ES-I3 (cell line): ENCODE results near the gene SNX22.

Experiments
- H3K36me3 ChIP-seq: 2 replicates; pipeline ENCODE4 v1.6.1; 2013; ENCODE audit warnings: mild to moderate bottlenecking, low read length, control low read depth, moderate library complexity; ENCODE audit not compliant: insufficient read depth
- H3K4me1 ChIP-seq: 2 replicates; pipeline ENCODE4 v1.6.1; 2013; ENCODE audit warnings: mild to moderate bottlenecking, control low read depth, low read length; ENCODE audit not compliant: insufficient read depth
- H3K9ac ChIP-seq: 2 replicates; pipeline ENCODE4 v1.6.1; 2013; ENCODE audit warnings: low read depth, mild to moderate bottlenecking, low read length, moderate library complexity
- H3K9me3 ChIP-seq: 2 replicates; pipeline ENCODE4 v1.6.1; 2013; ENCODE audit warnings: mild to moderate bottlenecking, low read length, moderate library complexity; ENCODE audit not compliant: control insufficient read depth, insufficient read depth

SNX22 gene

GRCh38 chr15:64157599-64158125 lies 6.1 kb downstream of the SNX22 start:
- no peaks in the 10 kb centered on the region for H3K9me3 ChIP-seq
- no peaks in the 10 kb centered on the region; the same call in 1 of the 2 replicates for H3K4me1 ChIP-seq
- H3K9ac ChIP-seq = no peak overlapping the region
- H3K36me3 ChIP-seq = peaks cover 34% of the 10 kb centered on the region

DNA sequence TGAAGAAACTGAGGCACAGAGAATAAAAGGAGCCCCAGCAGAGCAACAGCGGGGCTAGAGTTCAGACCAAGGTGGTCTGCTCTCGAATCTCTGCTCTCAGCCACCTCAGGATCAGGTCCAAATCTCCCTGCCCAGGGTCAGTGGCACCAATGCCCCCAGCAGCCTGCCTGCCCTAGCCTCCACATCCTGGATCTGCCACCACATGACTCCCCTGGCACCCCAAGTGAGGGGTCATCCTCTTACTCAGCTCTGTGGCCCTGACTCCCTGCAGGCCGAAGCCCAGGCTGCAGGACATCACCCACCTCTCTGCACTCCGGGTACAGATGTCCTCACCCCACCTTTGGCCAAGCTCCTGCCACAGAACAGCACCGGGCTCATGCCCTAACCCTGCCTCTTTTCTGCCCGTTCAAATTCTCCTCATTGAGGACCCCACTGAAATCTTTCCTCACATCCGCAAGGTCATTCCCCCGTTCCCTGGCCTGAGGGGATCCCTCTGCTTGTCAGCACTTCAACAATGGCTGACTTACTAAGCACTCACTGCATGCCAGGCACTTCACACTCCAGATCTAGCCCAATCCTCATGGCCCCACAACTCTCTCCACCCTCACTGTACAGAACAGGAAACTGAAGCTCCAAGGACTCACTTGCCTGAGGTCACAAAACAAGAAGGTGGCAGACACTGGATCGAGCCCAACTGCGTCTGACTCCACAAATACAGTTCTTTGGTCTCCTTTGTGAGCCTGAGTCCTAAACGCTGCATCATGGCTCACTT lies 7.0 kb downstream of the SNX22 start:
- Histone ChIP-seq H3K9me3 (no peaks in the 10 kb centered on the region), H3K4me1 (peaks cover under 1% of the 10 kb centered on the region; the same call in 1 of the 2 replicates), H3K9ac (no peak overlapping the region), H3K36me3 (peaks cover 34% of the 10 kb centered on the region)

DNA sequence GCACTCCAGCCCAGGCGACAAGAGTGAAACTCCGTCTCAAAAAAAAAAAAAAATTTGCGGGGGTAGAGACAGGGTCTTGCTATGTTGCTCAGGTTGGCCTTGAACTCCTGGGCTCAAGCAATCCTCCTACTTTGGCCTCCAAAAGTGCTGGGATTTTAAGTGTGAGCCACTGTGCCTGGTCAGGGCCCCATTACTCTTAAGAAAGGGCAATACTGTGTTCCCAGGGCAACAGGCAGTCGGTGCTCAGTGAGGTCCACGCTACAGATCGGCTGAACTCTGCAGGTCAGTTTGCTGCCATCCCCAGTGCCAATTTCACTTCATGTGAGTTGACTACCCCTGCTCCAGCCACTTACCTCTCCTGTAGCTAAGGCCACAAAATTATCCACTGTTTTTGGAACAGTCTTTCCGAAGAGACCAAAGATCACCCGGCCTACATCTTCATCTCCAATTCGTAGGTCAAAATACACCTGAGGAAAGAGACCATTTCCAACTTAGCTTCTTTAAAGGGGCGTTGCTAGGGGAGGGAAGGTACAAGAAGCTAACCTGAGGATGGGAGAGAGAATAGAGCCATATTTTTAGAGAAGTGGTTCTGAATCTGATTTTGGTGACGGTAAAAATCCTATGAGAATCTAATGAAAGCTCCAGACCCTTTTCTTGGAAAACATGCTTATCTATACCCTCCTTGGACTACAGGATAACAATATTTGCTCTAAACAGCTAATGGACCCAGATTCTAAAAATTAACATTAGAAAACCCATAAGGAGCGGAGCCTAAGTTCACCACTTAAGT lies 10.4 kb downstream of the SNX22 start:
- H3K9ac ChIP-seq = peak overlapping the region; percentile 90
- no peaks in the 10 kb centered on the region for H3K9me3 ChIP-seq
- peaks cover 9% of the 10 kb centered on the region for H3K4me1 ChIP-seq
- peaks cover 27% of the 10 kb centered on the region for H3K36me3 ChIP-seq

DNA sequence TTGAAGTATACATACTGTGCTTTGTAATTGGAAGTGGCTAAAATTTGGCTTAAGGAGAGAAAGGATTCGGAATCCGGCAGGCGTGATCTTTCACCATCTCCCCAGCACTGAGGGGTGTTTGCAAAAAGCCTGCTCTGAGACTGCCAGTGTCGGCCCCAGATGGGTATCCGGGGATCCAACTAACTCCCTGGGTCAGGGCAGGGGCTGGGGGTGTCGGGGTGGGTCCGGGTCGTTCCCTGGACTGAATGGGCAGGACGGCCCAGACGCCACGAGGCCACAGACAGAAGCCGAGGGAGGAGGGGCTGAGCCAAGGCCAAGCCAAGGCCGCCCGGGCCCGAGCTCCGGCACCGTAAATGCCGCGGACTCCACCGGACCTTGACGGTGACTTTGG lies 10.9 kb downstream of the SNX22 start:
- peaks cover 24% of the 10 kb centered on the region for H3K36me3 ChIP-seq
- H3K9me3 ChIP-seq = no peaks in the 10 kb centered on the region
- H3K4me1 ChIP-seq = peaks cover 9% of the 10 kb centered on the region
- H3K9ac ChIP-seq = peak overlapping the region; percentile 90

DNA sequence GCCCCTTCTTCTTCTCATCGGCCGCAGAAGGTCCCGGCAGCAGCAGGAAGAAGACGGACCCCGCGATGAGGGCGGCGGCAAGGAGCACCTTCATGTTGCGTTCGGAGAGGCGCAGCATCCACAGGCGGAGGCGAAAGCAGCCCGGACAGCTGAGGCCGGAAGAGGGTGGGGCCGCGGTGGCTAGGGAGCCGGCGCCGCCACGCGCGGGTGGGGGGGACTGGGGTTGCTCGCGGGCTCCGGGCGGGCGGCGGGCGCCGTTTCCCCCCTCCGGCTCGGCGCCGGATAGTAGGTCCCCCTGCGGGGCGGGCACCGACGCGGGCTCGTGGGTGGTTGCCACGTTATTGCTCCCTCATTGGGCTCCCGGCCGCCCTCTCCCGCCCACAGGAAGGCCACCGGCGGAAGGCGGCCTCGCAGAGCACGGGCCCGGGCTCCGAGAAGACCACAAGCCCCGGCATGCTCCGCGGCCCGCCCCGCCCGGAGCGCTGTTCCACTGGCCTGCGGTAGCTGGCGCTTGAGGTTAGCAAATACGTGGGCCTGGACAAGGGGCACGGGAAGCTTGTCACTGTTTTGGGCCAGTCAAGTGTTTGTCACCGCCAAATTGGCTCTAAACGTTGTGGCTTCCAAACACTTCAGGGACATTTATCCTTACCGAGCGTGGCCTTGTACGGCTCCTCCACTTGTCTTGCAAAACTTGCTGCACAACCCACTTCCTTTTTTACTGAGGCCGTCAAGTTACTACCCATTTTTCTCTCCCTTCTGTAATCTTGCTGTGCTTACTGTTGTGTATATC lies 11.5 kb downstream of the SNX22 start, which contains the start of gene PPIB:
TSS of gene PPIB (minus strand) at position 154 of the 790 bp plus-strand sequence. CDS start at position 118, 36 bp downstream.
- Histone ChIP-seq H3K4me1 (peaks cover 9% of the 10 kb centered on the region), H3K36me3 (peaks cover 18% of the 10 kb centered on the region), H3K9ac (peak within 1 kb of the TSS; percentile 90), H3K9me3 (no peaks in the 10 kb centered on the region)

- H3K9me3 ChIP-seq = no peaks in the 10 kb centered on the region
- peak overlapping the region; percentile 48 for H3K9ac ChIP-seq
- peaks cover 14% of the 10 kb centered on the region for H3K36me3 ChIP-seq
- H3K4me1 ChIP-seq = peaks cover 9% of the 10 kb centered on the region
These were observed 12.3 kb downstream of the SNX22 start for GRCh38 chr15:64163659-64164362.

DNA sequence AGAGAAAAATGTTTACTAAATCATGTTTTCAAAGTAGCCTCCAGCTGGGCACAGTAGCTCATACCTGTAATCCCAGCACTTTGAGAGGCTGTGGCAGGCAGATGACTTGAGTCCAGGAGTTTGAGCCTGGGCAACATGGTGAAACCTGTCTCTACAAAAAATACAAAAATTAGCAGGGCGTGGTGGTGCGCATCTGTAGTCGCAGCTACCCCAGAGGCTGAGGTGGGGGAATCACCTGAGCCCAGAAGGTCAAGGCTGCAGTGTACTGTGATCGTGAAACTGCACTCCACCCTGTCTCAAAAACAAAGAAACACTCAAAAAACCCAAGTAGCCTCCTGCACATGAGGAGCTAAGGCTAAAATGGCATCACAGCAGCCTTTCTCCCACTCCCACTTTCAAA lies 12.9 kb downstream of the SNX22 start:
- Histone ChIP-seq H3K4me1 (peaks cover 9% of the 10 kb centered on the region), H3K9ac (no peak overlapping the region), H3K36me3 (peaks cover 12% of the 10 kb centered on the region), H3K9me3 (no peaks in the 10 kb centered on the region)

DNA sequence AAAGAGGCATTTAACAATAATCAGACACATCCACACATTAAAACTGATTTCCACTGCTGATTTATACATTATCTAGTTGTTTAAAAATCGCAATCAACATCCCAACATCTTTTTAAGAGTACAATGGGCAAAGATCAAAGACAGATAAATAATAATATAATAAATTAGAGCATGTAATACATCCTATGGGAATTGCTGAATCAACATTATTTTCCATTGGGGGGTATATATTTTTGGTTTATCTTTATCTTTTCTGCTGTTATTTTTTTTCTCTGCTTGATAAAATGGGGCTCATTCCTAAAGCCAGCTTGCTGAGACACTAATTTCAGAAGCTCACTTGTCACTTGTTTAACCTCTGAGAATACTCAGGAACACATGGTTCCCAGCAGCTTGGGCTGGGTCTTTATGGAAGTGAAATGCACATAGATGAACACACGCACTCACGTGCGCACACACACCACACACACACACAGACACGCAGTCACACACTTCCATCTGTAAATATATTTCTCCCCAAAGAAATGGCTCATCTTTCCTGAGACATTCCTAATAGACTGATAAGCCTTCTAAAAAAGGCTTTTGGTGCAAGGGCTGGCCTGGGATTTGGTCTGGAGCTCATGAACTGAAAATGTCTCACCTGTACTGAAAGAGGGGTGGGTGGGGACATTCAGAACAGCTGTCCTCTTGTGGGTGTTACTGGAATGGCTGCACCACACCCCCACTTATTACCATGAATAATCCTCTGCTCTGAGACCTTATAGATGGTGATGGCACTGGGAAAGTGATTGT lies 14.8 kb downstream of the SNX22 start:
- Histone ChIP-seq H3K36me3 (peaks cover 7% of the 10 kb centered on the region; the same call in 1 of the 2 replicates), H3K9me3 (no peaks in the 10 kb centered on the region), H3K9ac (no peak overlapping the region), H3K4me1 (peaks cover 9% of the 10 kb centered on the region)

DNA sequence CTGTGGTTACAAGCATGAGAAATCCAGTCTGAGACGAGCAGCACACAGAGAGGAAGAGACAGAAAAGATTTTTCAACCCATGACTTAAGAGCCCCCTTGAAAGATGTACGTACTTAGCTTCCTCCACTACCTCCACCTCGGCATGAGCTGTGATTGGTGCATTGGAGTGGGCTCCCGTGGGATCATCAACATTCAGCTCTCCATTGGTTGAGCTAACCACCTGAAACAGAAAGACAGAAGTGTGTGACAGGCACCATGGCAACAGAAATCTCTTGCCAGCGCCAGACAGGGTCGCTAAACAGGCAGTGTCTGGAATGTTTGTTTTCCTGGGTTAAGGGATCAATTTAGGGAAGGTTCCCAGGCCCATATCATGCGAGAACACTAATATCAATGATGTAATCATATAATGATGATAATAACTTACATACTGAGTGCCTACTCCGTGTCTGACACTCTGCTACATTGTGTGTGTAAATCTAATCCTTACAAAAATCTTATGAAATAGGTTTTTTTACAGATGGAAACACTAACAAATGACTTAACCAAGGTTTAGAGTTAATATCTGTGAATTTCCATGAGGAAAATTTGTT lies 28.8 kb downstream of the SNX22 start:
- H3K9me3 ChIP-seq = no peaks in the 10 kb centered on the region
- peaks cover 5% of the 10 kb centered on the region for H3K36me3 ChIP-seq
- H3K9ac ChIP-seq = no peak overlapping the region
- no peaks in the 10 kb centered on the region for H3K4me1 ChIP-seq

GRCh38 chr15:64182859-64183370 lies 31.4 kb downstream of the SNX22 start:
- no peaks in the 10 kb centered on the region; the same call in 1 of the 2 replicates for H3K36me3 ChIP-seq

DNA sequence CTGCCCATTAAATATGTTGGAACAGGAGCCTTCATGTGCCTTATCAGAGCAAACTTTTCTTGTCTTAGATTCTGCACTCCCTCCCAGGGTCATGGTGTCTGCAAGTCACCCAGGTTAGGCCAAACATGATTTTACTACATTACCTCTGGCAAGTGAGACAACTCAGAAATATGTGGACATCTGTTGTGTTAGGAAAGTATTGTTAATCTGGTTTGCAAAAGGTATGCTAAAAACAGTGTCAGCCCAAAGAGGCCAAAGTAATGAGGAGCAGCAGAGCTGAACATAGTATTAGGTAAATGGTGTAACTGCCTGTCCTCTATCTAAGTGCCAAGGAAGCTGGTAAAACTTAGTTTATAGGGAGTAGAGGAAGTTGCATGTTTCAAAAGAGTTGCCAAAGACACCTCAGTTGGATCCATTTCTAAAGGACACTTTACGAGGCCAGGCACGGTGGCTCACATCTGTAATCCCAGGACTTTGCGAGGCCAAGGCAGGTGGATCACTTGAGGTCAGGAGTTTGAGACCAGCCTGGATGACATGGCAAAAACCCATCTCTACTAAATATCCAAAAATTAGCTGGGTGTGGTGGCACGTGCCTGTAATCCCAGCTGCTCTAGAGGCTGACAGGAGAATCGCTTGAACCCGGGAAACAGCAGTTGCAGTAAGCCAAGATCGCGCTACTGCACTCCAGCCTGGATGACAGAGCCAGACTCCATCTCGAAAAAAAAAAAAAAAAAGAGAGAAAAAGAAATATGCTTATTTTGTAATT lies 33.8 kb downstream of the SNX22 start:
- no peaks in the 10 kb centered on the region for H3K4me1 ChIP-seq
- H3K9me3 ChIP-seq = no peaks in the 10 kb centered on the region
- peaks cover 4% of the 10 kb centered on the region; the same call in 1 of the 2 replicates for H3K36me3 ChIP-seq
- no peak overlapping the region for H3K9ac ChIP-seq

More at GRCh38 chr15:64182859-64183370, 31.4 kb downstream of the SNX22 start:
- Histone ChIP-seq H3K9ac (no peak overlapping the region), H3K4me1 (no peaks in the 10 kb centered on the region), H3K9me3 (no peaks in the 10 kb centered on the region)
